PC-3 (cell line): Measurements from ENCODE around the gene HSF4. TPM values are rescaled to one million over a fixed set of nuclear protein-coding genes. Genes with fewer than 3 reads are reported as not detected.

Experiments
- ATAC-seq: fragments of 200-7000 bp; cut with Tn5 transposase; 2 replicates; pipeline ENCODE4 v1.9.1; 2020; ENCODE audit warnings: mild to moderate bottlenecking, moderate library complexity
- BruUV-seq: library from RNA; stranded (reverse); fragments of 400-500 nt; replicated peaks from 2 replicates; lab custom pipeline; 2021; lab: Mats Ljungman, UMichigan
- CTCF ChIA-PET: fragments of 300-600 bp; sonication (Branson Sonifier 250); formaldehyde crosslinking; loops from one replicate; lab custom pipeline; 2022; ENCODE audit warnings: antibody characterized with exemption; lab: Charles Lee
- POLR2A ChIA-PET: fragments of 300-600 bp; sonication (Branson Sonifier 250); formaldehyde crosslinking; loops from one replicate; lab custom pipeline; 2022; ENCODE audit warnings: antibody characterized with exemption; ENCODE audit not compliant: unreplicated experiment; lab: Charles Lee
- DNase-seq: peaks from one replicate; pipeline ENCODE4 v3.0.0-alpha.2; 2015
- H2AFZ ChIP-seq: fragments of 300-600 bp; sonication (generic); 2 replicates; pipeline ENCODE4 v1.6.0; 2016; ENCODE audit warnings: antibody characterized with exemption, low read length
- H3F3A ChIP-seq: fragments of 300-600 bp; sonication (generic); one replicate; pipeline ENCODE4 v1.6.0; 2017; ENCODE audit warnings: antibody characterized with exemption, low read length, control low read depth, mild to moderate bottlenecking; ENCODE audit not compliant: unreplicated experiment
- H3K27ac ChIP-seq: fragments of 300-600 bp; sonication (generic); 2 replicates; pipeline ENCODE4 v1.5.1; 2016; ENCODE audit warnings: mild to moderate bottlenecking, low read length
- H3K27me3 ChIP-seq: fragments of 300-600 bp; sonication (generic); 2 replicates; pipeline ENCODE4 v1.6.1; 2016; ENCODE audit warnings: low read length, mixed read lengths
- H3K36me3 ChIP-seq: fragments of 300-600 bp; sonication (generic); 2 replicates; pipeline ENCODE4 v1.6.1; 2016; ENCODE audit warnings: low read depth, mixed run types, low read length, mixed read lengths
- H3K4me1 ChIP-seq: fragments of 300-600 bp; sonication (generic); 2 replicates; pipeline ENCODE4 v1.5.1; 2016; ENCODE audit warnings: low read length; ENCODE audit not compliant: insufficient read depth
- H3K4me2 ChIP-seq: fragments of 300-600 bp; sonication (generic); 2 replicates; pipeline ENCODE4 v1.6.0; 2016; ENCODE audit warnings: low read length
- H3K4me3 ChIP-seq: fragments of 300-600 bp; sonication (generic); 2 replicates; pipeline ENCODE4 v1.5.1; 2016; ENCODE audit warnings: mild to moderate bottlenecking, low read length, mixed read lengths
- H3K79me2 ChIP-seq: fragments of 300-600 bp; sonication (generic); 2 replicates; pipeline ENCODE4 v1.6.1; 2017; ENCODE audit warnings: low read length, mixed read lengths
- H3K9ac ChIP-seq: fragments of 300-600 bp; sonication (generic); 2 replicates; pipeline ENCODE4 v1.6.0; 2016; ENCODE audit warnings: mild to moderate bottlenecking, low read length
- H3K9me2 ChIP-seq: fragments of 300-600 bp; sonication (generic); replicated peaks from 2 replicates; pipeline ENCODE4 v1.6.1; 2016; ENCODE audit warnings: mixed run types, low read length, mixed read lengths
- H3K9me3 ChIP-seq: fragments of 300-600 bp; sonication (generic); 2 replicates; pipeline ENCODE4 v1.6.1; 2016; ENCODE audit warnings: low read length, mixed read lengths
- H4K20me1 ChIP-seq: fragments of 300-600 bp; sonication (generic); 2 replicates; pipeline ENCODE4 v1.6.1; 2016; ENCODE audit warnings: low read length, mixed read lengths
- EZH2 ChIP-seq: fragments of 300-600 bp; sonication (generic); IDR thresholded peaks from one replicate; pipeline ENCODE4 v1.6.1; 2017; ENCODE audit warnings: antibody characterized with exemption, mild to moderate bottlenecking, low read length; ENCODE audit not compliant: unreplicated experiment
- EZH2phosphoT487 ChIP-seq: fragments of 300-600 bp; sonication (generic); IDR thresholded peaks from 2 replicates; pipeline ENCODE4 v1.6.1; 2018; ENCODE audit warnings: mild to moderate bottlenecking, antibody characterized with exemption, low read length, borderline replicate concordance
- intact Hi-C: fragments of 100-400 bp; cut with micrococcal nuclease; formaldehyde crosslinking; loops from 2 replicates; pipeline ENCODE4 v1.9.0; 2023
- total RNA-seq: library from RNA; depleted of rRNA; stranded (reverse); fragments of >200 nt; gene quantifications from 2 replicates; pipeline ENCODE4 v1.2.3, GENCODE V29; 2014
- TF ChIP-seq, protein P1 (sequence below): fragments of 300-600 bp; sonication (generic); conservative IDR thresholded peaks from 2 replicates; pipeline ENCODE4 v1.5.1; 2017; ENCODE audit warnings: antibody characterized with exemption, low read depth, mild to moderate bottlenecking, low read length

HSF4 gene
- total RNA-seq, 1 experiment from 2014 or later = 20.6 TPM

DNA sequence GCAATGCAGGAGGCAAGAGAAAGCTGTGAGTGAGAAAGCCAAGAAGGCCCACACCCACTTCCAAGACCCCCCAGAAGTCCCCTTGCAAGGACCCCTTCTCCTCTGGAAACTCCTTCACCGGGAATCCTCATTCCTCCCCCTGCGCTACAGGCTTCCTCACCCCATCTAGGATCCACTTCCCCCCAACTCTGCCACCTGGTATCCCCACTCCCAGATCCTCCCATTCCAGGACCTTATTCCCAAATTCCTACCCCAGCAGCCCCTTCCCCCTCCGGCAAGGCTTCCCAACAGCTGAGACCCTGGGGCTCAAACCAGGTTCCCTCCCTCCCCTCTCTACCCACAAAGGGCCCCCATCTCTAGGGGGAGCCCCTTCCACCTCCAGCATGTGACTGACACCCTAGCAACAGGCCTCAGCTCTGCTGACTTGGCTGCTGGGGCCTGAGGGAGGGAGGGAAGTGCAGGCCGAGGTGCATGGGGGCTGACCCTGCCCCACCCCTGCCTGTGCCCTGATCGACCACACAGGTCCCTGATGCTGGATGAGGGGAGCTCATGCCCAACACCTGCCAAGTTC is 2.1 kb downstream of the HSF4 start:
- Histone ChIP-seq H3K9me2 (no peaks in the 10 kb centered on the region), H2AFZ (no peak overlapping the region), H3K4me3 (no peak overlapping the region), H3K79me2 (peaks cover 5% of the 10 kb centered on the region; the same call in 1 of the 2 replicates), H3K4me2 (no peak overlapping the region), H3K4me1 (peaks cover 24% of the 10 kb centered on the region), H3K27me3 (no peaks in the 10 kb centered on the region), H3K9me3 (no peaks in the 10 kb centered on the region), H3K36me3 (no peaks in the 10 kb centered on the region), H3K9ac (no peak overlapping the region), H4K20me1 (no peaks in the 10 kb centered on the region), H3F3A (no peaks in the 10 kb centered on the region), H3K27ac (no peak overlapping the region)
- ATAC-seq = no peak
- no peak for TF ChIP-seq EZH2phosphoT487
- TF ChIP-seq, protein P1, sequence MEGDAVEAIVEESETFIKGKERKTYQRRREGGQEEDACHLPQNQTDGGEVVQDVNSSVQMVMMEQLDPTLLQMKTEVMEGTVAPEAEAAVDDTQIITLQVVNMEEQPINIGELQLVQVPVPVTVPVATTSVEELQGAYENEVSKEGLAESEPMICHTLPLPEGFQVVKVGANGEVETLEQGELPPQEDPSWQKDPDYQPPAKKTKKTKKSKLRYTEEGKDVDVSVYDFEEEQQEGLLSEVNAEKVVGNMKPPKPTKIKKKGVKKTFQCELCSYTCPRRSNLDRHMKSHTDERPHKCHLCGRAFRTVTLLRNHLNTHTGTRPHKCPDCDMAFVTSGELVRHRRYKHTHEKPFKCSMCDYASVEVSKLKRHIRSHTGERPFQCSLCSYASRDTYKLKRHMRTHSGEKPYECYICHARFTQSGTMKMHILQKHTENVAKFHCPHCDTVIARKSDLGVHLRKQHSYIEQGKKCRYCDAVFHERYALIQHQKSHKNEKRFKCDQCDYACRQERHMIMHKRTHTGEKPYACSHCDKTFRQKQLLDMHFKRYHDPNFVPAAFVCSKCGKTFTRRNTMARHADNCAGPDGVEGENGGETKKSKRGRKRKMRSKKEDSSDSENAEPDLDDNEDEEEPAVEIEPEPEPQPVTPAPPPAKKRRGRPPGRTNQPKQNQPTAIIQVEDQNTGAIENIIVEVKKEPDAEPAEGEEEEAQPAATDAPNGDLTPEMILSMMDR = no peak
- no peak for TF ChIP-seq EZH2
- DNase-seq = no peak
- intact Hi-C loops = no loop called here
- POLR2A ChIA-PET = no interaction called here
- CTCF ChIA-PET = no interaction called here
- no TSS peak for BruUV-seq

DNA sequence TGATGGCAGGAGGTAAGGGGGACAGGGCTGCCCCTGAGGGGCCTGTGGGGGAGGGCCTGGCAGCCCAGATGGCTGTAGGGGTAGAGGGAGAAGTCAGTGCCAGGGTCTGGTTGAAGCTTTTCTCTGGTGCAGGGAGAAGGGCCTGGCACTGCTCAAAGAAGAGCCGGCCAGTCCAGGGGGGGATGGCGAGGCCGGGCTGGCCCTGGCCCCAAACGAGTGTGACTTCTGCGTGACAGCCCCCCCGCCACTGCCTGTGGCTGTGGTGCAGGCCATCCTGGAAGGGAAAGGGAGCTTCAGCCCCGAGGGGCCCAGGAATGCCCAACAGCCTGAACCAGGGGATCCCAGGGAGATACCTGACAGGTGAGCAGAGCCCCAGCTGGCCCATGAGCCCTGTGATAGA is 3.0 kb downstream of the HSF4 start:
- no peaks in the 10 kb centered on the region for H3F3A ChIP-seq
- H3K36me3 ChIP-seq = no peaks in the 10 kb centered on the region
- ChIA-PET CTCF (no interaction called here), POLR2A (no interaction called here)
- no peak overlapping the region for H3K27ac ChIP-seq
- H3K4me2 ChIP-seq = no peak overlapping the region
- peaks cover 8% of the 10 kb centered on the region; the same call in 1 of the 2 replicates for H3K79me2 ChIP-seq
- H3K4me3 ChIP-seq = no peak overlapping the region
- no TSS peak for BruUV-seq
- intact Hi-C loops = no loop called here
- H3K9ac ChIP-seq = no peak overlapping the region
- H3K9me3 ChIP-seq = no peaks in the 10 kb centered on the region
- DNase-seq (no peak), ATAC-seq (no peak)
- no peaks in the 10 kb centered on the region for H3K27me3 ChIP-seq
- H2AFZ ChIP-seq = no peak overlapping the region
- H3K4me1 ChIP-seq = peaks cover 19% of the 10 kb centered on the region
- TF ChIP-seq EZH2phosphoT487 = no peak
- TF ChIP-seq, protein P1 = no peak
- TF ChIP-seq EZH2 = no peak
- H3K9me2 ChIP-seq = no peaks in the 10 kb centered on the region
- no peaks in the 10 kb centered on the region for H4K20me1 ChIP-seq

DNA sequence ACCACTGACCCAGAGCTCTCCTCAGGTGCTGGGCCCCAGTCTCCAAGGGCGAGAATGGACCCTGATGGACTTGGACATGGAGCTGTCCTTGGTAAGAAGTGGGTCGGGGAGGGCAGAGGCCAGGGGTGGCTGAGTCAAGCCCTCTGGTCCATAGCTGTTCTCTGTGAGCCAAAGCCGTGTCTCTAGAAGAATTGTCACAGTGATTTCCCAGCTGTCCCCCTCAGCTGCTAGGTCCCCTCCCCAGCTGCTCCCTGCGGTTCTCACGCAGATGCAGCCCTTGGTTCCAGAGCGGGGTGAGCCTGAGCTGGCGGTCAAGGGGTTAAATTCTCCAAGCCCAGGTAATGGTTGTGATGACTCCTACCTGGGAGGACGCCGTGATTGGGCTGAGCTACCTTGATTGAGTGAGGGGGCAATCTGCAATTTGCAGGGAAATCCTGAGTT is 4.5 kb downstream of the HSF4 start:
- ChIA-PET CTCF (no interaction called here), POLR2A (no interaction called here)
- Histone ChIP-seq H3K27me3 (no peaks in the 10 kb centered on the region), H3K79me2 (peaks cover 8% of the 10 kb centered on the region; the same call in 1 of the 2 replicates), H3K27ac (no peak overlapping the region), H3K4me1 (peaks cover 27% of the 10 kb centered on the region), H3F3A (no peaks in the 10 kb centered on the region), H3K4me3 (no peak overlapping the region), H3K9me3 (no peaks in the 10 kb centered on the region), H3K4me2 (no peak overlapping the region), H3K9me2 (no peaks in the 10 kb centered on the region), H2AFZ (no peak overlapping the region), H3K9ac (no peak overlapping the region), H3K36me3 (no peaks in the 10 kb centered on the region), H4K20me1 (no peaks in the 10 kb centered on the region)
- no peak for DNase-seq
- no TSS peak for BruUV-seq
- intact Hi-C loops = no loop called here
- TF ChIP-seq EZH2phosphoT487 (no peak), EZH2 (no peak)
- TF ChIP-seq, protein P1 = no peak
- no peak for ATAC-seq
